Kidney capillary endothelial cell (primary cell): Measurements from ENCODE around the gene PREB.
"Not testable (repeated sequence)": the region's sequence is repeated elsewhere in the genome, so short reads cannot be mapped to it uniquely, and the experiment has no call there.

ENCODE experiments used
- DNase-seq: peaks from one replicate; pipeline ENCODE4 v3.0.0-alpha.2; 2018; ENCODE audit warnings: low spot score

Gene PREB

DNA sequence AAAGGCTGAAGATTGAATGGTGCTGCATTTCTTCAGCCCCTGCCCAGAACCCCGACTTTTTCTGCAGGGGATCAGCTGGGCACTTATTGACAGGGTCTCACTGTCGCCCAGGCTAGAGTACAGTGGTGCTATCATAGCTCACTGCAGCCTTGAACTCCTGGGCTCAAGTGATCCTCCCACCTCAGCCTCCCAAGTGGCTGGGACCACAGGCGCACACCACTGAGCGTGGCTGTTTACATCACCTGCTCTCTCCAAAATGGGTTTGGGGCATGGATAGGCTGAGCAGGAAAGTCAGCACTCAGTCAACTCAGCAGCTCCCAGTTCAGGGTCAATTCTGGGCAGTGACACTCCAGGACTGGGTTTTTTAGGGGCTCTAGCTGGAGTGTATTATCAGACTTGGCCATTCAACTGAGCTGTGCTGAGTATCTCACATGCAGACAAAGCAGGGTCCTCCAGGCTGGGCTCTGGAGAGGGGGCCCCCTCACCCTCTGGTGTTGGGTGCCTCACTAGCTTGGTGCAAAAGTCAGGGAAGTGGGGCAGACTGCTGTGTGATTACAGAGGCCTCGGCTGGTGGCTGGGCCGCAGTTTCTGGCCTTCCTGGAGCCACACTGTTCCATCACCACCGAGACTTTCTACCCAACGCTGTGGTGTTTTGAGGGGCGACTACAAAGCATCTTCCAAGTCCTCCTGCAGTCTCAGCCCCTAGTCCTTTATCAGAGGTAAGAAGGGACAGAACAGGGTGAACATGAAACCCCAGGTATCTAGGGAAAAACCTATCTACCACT, 6.4 kb downstream of the PREB start:
- DNase-seq: no peak

DNA sequence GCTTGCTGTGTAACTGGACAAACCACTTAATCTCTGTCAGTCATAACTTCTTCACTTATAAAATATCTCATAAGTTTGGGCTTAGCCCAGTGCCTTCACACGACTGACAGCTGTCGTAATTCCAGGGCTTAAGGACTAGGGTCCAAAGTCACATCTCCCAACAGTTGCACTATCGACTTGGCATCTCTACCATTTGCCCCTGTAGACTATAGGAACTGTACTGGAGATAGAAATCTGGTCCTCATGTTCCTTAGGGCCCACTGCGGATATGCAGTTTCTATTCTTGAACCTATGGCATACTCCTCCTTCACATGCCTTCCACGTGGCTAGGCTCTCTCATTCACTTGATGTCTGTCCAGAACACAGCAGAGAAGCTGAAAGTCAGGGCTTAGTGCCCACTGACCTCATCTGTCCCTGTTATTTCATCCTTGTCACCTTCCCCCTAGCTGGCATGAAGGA, 8.2 kb downstream of the PREB start:
- no peak for DNase-seq

GRCh38 chr2:27125104-27125503, 9.3 kb downstream of the PREB start:
- no peak for DNase-seq

- no peak for DNase-seq
These were observed 10.9 kb downstream of the PREB start, which contains the start of gene ABHD1 for GRCh38 chr2:27123302-27124150. TSS of gene ABHD1 (plus strand) at chr2:27123815. CDS start at chr2:27123949, 134 bp downstream.

- no peak for DNase-seq
These were observed 11.6 kb downstream of the PREB start for GRCh38 chr2:27122791-27123190.

- no peak for DNase-seq
These were observed 12.5 kb downstream of the PREB start for GRCh38 chr2:27121906-27122305.

DNA sequence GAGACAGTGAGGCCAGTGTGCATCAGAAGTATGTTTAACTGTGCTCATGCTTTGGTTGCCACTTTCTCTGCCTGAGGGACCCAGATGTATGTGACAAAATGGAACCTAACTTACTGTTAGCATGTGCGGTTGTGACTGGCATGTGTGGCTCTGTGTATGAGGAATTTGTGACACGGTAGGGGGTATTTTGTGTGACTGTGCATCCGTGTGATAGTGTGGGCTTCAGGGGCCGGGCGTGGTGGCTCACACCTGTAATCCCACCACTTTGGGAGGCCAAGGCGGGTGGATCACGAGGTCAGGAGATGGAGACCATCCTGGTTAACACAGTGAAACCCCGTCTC, 15.1 kb downstream of the PREB start:
- DNase-seq: not testable (repeated sequence)

DNA sequence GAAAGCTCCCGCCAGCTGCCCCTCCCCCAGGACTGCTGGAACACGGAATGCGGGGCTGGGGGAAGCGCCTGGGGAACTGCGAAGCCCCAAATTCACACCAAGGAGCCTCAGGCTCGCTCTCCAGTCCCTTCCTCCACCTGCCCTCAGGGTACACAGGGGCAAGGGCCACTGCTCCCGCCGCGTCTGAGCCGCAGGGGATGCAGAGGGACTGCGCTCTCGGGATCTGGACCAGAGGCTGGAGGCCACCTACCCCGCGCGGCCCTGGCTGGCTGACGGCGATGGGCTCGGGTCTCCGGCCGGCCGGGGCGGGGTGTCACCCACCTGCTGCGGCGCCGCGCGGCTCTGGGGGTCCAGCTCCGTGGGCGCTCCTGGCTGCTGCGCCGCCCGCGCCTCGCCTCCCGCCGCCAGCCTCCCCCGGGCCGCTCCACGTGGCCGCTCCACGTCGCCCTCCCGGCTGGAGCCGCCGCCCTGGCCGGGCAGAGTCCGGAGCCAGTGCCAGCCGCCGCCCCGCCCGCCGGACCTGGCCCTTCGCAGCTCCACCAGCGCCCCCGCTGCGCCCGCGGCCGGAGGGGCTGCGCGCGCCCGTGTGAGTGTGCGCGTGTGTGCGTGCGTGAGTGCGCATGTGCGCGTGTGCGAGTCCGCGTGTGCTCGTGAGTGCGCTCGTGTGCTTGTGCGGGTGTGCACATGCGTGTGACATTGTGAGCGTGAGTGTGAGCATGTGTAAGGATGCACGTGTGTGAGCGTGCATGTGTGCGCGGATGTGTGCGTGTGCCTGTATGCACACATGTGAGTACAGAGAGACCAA, 15.7 kb downstream of the PREB start, which contains the start of gene CGREF1:
TSS of gene CGREF1 (minus strand) at position 604 of the 805 bp plus-strand sequence. CDS start 14,762 bp downstream, outside the sequence.
- no peak for DNase-seq

- no peak for DNase-seq
These were observed 16.4 kb downstream of the PREB start for GRCh38 chr2:27117995-27118524.

GRCh38 chr2:27115519-27115918, 18.9 kb downstream of the PREB start:
- DNase-seq: no peak

DNA sequence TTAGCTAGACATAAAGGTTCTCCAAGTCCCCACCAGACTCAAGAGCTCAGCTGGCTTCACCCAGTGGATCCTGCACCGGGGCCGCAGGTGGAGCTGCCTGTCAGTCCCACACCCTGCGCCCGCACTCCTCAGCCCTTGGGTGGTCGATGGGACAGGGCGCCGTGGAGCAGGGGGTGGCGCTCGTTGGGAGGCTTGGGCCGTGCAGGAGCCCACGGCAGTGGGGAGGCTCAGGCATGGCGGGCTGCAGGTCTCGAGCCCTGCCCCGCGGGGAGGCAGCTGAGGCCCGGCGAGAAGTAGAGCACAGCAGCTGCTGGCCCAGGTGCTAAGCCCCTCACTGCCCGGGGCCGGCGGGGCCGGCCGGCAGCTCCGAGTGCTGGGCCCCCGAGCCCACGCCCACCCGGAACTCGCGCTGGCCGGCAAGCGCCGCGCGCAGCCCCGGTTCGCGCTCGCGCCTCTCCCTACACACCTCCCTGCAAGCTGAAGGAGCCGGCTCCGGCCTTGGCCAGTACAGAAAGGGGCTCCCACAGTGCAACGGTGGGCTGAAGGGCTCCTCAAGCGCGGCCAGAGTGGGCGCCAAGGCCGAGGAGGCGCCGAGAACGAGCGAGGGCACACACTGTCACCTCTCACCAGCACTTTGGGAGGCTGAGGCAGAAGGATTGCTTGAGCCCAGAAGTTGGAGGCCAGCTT, 22.9 kb downstream of the PREB start:
- DNase-seq: not testable (repeated sequence)

- DNase-seq: not testable (repeated sequence)
These were observed 23.7 kb downstream of the PREB start for GRCh38 chr2:27110603-27111352.

DNA sequence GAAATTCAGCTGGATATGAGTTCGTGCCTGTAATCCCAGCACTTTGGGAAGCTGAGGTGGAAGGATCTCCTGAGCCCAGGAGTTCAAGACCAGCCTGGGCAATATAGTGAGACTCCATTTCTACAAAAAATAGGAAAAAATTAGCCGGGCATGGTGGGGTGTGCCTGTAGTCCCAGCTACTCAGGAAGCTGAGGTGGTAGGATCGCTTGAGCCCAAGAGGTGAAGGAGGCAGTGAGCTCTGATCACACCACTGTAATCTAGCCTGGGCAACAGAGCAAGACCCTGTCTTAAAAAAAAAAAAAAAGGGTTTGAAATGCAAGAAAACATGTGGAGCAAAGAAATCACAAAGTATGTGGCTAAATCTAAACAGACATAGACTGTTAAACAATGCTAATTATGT, 25.4 kb downstream of the PREB start:
- DNase-seq: no peak

DNA sequence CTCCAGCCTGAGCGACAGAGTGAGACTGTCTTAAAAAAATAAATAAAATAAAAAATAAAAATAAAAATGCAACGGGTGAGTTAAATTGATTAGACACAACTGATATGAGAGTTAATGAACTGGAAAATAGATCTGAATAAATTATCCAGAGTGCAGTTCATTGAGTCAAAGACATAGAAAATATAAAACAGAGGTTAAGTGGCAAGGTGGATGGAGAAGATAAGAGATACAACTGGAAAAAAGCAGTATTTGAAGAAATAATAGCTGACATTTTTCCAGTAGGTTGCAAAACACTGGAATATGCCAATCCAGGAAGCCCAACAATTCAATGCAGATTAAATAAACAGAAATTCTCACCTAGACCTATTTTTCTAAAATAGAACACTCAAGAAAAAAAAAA, 26.2 kb downstream of the PREB start:
- DNase-seq: no peak

- DNase-seq: no peak
These were observed 28.5 kb downstream of the PREB start for GRCh38 chr2:27105981-27106380.

DNA sequence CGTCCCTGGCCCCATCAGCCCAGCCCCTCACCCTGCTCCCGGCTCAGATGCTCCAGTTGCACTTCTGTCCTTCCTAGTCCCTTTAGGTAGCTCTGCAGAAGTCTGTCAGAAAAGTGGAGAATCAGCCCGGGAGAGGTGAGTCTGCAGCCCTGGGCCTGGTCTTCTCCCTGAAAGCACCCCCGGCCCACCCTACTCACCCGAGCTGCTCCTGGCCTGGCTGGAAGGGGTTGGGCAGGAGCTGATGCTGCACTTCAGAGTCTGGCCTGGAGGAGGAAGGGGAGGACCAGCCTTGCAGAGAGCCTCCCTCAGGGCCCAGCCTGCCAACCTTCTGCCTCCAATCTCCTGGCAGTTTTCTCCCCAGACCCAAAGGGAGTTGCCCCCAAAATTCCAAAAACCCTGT, 32.1 kb downstream of the PREB start:
- DNase-seq: no peak

DNA sequence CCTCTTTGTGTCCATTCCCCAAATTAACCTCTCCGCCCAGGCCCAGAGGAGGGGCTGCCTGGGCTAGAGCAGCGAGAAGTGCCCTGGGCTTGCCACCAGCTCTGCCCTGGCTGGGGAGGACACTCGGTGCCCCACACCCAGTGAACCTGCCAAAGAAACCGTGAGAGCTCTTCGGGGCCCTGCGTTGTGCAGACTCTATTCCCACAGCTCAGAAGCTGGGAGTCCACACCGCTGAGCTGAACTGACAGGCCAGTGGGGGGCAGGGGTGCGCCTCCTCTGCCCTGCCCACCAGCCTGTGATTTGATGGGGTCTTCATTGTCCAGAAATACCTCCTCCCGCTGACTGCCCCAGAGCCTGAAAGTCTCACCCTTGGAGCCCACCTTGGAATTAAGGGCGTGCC, 34.4 kb downstream of the PREB start:
- no peak for DNase-seq

DNA sequence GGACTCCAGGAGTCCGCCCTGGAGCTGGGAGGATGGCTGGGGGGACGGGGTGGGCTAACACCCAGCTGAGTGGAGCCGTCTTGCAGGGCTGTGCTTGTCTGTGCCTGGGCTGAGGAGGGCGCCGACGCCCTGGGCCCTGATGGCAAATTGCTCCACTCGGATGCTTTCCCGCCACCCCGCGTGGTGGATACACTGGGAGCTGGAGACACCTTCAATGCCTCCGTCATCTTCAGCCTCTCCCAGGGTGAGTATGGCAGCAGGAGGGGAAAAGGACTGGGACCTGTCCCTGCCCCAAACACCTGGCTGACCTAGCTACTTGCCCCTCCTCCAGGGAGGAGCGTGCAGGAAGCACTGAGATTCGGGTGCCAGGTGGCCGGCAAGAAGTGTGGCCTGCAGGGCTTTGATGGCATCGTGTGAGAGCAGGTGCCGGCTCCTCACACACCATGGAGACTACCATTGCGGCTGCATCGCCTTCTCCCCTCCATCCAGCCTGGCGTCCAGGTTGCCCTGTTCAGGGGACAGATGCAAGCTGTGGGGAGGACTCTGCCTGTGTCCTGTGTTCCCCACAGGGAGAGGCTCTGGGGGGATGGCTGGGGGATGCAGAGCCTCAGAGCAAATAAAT, 35.0 kb downstream of the PREB start:
- no peak for DNase-seq

DNA sequence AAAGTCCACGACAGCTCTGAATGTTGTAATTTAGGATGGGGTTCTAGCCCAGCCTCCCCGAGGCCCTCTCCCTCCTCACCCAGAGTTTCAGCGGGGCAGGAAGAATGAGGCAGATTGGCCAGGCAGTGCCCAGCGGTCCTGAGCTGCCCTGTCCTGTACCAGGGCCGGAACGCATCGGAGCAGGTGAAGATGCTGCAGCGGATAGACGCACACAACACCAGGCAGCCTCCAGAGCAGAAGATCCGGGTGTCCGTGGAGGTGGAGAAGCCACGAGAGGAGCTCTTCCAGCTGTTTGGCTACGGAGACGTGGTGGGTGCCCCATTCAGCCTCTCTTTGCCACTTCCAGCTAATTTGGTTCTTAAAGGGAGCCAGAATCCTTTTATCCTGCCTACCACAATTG, 37.1 kb downstream of the PREB start:
- no peak for DNase-seq

- no peak for DNase-seq
These were observed 37.6 kb downstream of the PREB start for GRCh38 chr2:27096748-27097297.
